Amygdala (tissue), 56 donors: ENCODE data around the gene RPSA.
"Not testable (repeated sequence)": the region's sequence is repeated elsewhere in the genome, so short reads cannot be mapped to it uniquely, and the experiment has no call there.

Experiments
- DNase-seq, 56 donors: peaks; one replicate each; lab custom pipeline; 2025; lab: John Stamatoyannopoulos, UW

The RPSA gene

DNA sequence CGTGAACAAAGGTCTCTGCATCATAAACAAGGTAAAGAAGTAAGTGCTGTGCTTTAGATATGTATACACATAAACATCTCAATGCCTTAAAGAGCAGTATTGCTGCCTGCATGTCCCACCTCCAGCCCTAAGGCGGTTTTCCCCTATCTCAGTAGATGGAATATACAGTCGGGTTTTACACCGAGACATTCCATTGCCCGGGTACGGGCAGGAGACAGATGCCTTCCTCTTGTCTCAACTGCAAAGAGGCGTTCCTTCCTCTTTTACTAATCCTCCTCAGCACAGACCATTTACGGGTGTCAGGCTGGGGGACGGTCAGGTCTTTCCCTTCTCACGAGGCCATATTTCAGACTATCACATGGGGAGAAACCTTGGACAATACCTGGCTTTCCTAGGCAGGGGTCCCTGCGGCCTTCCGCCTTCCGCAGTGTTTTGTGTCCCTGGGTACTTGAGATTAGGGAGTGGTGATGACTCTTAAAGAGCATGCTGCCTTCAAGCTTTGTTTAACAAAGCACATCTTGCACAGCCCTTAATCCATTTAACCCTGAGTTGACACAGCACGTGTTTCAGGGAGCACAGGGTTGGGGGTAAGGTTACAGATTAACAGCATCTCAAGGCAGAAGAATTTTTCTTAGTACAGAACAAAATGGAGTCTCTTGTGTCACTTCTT, 12.2 kb downstream of the RPSA start:
- not testable (repeated sequence) for DNase-seq

- DNase-seq: no peak
These were observed 13.3 kb downstream of the RPSA start for GRCh38 chr3:39419742-39420315.

- DNase-seq: no peak
These were observed 14.0 kb downstream of the RPSA start for GRCh38 chr3:39420543-39420942.

GRCh38 chr3:39423436-39423970, 17.0 kb downstream of the RPSA start:
- no peak for DNase-seq

- no peak for DNase-seq
These were observed 19.8 kb downstream of the RPSA start for GRCh38 chr3:39426312-39426711.

DNA sequence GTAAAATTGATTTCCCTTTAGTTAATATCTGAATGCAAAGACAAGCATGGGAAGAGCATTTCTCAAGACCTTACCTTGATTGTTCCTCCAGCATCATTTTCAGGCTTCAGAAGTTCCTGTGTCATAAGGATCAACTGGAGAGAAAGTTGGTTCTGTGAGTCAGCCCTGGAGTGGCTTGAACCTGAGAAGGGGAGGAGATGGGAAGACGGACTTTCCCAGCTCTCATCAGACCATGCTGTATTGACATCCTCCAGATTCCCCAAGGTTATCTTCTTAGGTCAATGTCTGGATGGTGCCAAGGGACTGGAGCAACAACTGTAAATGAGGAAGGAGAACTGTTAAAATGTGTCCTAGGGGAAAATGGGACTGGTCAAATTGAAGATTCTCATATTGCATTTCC, 21.0 kb downstream of the RPSA start:
- no peak for DNase-seq

DNA sequence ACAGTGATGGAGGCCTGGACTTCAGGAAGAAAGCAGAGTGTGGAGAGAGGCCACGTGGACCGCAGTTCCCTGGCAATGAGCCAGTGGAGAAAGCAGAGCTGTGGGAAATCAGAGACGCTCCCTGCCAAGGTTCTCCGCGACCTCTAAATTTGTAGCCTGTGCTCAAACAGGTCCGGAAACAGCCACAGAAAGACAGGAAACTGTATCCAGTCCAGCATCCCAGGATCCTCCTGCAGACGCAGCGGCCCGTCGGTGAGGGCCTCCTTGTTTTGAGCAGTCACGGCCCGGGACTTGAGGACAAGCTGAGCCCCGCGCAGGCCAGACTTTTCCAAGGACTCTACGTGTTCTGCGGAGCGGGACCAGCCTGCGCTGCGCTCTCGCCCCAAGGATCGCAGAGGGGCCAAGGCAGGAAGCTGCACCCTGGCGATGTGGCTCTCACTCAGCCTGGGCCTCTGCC, 22.3 kb downstream of the RPSA start:
- peak in 2 of 56 donors; percentile 3 to 14 for DNase-seq

GRCh38 chr3:39429466-39429865, 22.9 kb downstream of the RPSA start:
- DNase-seq: no peak

DNA sequence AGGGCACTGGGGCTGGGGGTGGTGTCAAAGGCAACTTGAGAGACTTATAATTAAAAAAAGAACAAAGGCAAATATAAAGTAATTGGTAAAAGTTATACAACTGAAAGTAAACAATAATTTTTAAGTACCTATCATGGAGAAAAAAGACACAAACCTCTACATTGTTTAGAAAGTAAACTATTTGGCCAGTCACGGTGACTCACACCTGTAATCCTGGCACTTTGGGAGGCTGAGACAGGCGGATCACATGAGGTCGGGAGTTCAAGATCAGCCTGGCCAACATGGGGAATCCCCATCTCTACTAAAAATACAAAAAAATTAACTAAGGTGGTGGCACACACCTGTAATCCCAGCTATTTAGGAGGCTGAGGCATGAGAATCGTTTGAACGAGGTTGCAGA, 25.8 kb downstream of the RPSA start:
- no peak for DNase-seq

DNA sequence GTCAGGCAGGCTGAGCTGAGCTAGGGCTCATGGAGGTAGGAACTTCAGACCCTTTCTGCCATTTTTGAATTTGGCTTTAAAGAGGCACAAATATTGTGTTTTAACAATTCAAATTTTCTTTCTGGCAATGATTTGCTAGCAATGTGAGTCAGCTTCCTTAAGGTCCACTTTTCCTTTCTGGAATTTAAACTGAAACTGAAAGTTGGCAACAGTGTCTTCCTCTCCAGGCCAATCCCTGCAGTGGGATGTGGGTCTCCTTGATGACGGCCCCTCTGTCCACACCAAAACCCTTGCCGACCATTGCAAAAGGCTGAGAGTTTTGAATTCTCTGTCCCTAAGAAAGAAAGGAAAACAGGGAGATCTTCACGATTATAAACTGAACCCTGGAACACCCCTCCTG, 27.1 kb downstream of the RPSA start:
- no peak for DNase-seq

GRCh38 chr3:39434574-39434973, 28.1 kb downstream of the RPSA start:
- DNase-seq: no peak

DNA sequence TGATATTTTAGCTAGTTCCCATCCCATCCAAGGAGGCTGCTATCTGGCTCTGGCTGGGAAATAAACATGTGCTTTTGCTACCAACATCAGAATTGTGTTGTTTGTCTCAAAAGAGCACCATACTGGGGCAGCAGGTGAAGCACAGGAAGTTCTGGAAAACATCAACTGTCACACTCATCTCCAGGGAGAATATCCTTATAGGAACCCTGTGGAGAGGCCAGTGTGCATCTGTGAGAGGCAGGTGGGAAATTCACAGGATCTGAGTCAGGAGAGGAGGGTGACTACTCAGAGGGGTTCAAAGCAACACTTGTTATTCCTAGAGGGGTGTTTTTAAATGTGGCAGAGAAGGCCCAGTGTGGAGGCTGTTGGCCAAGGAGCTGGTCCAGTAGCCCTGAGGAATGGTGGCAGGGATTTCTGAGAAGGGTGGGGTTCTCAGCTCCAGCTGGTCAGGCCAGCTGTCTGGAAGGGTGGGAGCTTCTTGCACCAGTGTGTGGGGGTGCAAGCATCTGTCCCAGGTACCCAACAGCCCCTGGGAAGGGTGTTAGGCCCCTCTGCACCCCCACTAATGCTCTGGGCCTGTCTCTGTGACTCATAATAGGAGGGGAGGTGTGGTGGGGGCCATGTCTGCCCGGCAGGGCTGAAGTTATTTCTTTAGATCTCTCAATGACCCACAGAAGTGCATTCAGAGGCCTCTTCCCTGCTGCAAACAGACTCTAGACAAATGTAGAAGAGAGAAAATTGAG, 28.7 kb downstream of the RPSA start:
- DNase-seq: no peak

GRCh38 chr3:39438880-39439279, 32.4 kb downstream of the RPSA start:
- DNase-seq: no peak

DNA sequence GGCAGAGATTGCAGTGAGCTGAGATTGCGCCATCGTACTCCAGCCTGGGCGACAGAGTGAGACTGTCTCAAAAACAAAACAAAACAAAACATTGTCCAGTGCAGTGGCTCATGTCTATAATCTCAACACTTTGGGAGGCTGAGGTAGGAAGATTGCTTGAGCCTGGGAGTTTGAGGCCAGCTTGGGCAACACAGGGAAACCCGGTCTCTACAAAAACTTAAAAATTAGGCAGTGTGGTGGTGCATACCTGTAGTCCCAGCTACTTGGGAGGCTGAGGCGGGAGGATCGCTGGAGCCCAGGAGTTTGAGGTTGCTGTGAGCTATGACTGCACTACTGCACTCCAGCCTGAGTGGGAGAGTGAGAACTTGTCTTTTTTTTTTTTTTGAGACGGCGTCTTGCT, 33.8 kb downstream of the RPSA start:
- DNase-seq: no peak

DNA sequence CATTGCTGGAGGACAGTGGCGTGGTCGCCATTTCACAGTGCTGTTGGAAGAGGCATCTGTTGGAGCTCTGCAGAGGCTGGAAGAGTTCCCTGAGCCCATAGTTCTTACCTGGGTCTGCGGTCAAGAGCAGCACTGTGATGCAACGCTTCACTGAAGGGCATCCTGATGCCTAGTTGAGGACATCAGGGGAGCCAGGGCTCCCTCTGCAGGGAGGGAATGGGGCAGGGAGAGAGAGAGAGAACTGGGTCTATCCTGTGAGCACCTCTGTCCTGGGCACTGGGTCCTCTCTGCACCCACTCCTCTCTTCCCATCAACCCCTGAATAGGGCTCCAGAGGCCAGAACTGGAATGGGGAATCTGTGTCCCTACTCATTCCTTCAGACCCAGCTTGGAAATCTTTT, 37.0 kb downstream of the RPSA start:
- no peak for DNase-seq

DNA sequence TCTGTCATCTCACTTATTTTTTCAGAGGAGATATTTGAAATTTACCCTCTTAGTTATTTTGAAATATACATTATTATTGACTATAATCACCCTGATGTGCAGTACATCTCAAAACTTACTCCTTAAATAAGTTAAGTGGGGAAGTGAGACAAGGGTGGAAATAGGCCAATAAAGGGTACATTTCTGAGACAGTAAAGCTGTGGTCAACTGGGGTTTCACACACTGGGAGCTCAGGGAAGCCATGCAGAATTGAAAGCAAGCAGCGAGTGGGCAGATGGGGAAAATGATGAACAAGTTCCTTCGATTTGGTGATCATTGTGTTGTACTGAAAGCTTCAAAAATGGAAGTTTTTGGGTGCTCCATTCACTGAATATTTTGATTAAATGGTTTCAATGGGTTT, 39.4 kb downstream of the RPSA start:
- no peak for DNase-seq

DNA sequence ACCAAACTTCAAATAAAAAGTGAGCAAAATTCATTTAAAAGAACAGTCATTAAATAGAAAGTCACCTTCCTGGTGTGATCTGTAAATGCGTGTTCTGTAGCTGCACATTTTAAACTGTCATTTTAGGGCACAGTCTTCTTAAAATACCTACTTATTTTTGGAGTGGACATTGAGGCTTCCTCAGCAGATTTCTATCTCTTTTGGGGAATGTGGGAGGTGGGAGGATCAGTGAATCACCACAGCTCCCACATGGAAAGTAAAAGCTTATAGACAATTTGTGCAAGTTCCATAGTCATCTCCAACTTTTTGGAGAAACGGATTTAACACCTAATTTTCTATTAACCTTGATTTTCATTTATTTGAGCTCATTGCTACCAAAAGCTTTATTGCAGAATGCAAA, 39.9 kb downstream of the RPSA start:
- no peak for DNase-seq

- DNase-seq: peak in 51 of 56 donors; percentile 8 to 93 (median 51)
These were observed 41.3 kb downstream of the RPSA start for GRCh38 chr3:39447637-39448483.

DNA sequence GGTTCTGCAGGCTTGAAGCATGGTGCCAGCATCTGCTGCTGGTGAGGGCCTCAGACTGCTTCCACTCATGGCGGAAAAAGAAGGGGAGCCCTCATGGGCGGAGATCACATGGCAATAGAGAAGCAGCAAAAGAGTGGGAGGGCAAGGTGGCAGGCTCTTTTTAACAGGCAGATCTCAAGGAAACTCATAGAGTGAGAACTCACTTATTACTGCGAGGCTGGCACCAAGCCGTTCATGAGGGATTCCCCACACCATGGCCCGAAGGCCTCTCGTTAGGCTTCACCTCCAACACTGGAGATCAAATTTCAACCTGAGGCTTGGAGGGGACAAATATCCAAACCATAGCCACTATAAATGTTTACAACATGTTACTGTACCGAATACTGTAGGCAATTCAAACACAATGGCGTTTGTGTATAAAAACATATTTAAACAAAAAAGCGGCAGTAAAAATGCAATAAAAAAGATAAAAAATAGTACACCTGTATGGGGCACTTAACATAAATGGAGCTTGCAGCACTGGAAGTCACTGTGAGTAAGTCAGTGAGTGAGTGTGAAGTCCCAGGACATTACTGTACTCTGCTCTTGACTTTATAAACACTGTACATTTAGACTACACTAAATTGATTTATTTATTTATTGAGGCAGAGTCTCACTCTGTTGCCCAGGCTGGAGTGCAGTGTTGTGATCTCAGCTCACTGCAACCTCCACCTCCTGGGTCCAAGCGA, 42.1 kb downstream of the RPSA start:
- no peak for DNase-seq

- no peak for DNase-seq
These were observed 43.3 kb downstream of the RPSA start for GRCh38 chr3:39449796-39450195.
